HEK293 (cell line): ENCODE data around the gene AGMO.

ENCODE experiments used
- CTCF ChIA-PET: fragments of 350-600 bp; formaldehyde crosslinking; extraction: SDS; loops from one replicate; lab custom pipeline; 2021; ENCODE audit warnings: antibody characterized with exemption; lab: Yijun Ruan, JAX
- POLR2A ChIA-PET: fragments of 300-600 bp; formaldehyde crosslinking; extraction: SDS; loops from one replicate; lab custom pipeline; 2020; ENCODE audit warnings: antibody characterized with exemption, inconsistent platforms; lab: Yijun Ruan, JAX
- H3K27ac ChIP-seq: fragments of 200-500 bp; sonication (Bioruptor generic); 2 replicates; pipeline ENCODE4 v1.5.1; 2014; ENCODE audit warnings: low read depth, low read length, control low read depth, inconsistent platforms; ENCODE audit errors: extremely low read depth
- H3K36me3 ChIP-seq, 2 experiments: fragments of 200-500 bp in 1 of 2; sonication (Bioruptor generic) in 1 of 2; 1 replicate in 1 of 2; 2 replicates in 1 of 2; pipeline ENCODE4 v1.5.1; 2014 to 2017; ENCODE audit warnings: inconsistent platforms in 2 of 2, low read length in 2 of 2; ENCODE audit not compliant: control insufficient read depth in 2 of 2, insufficient read depth in 1 of 2
- H3K4me1 ChIP-seq: fragments of 200-500 bp; sonication (Bioruptor generic); 2 replicates; pipeline ENCODE4 v1.5.1; 2014; ENCODE audit warnings: mild to moderate bottlenecking, low read length, inconsistent platforms; ENCODE audit not compliant: control insufficient read depth, insufficient read depth
- H3K4me3 ChIP-seq: 2 replicates; pipeline ENCODE4 v1.5.1; 2011; ENCODE audit warnings: low read depth, mild to moderate bottlenecking, control low read depth, low read length, moderate library complexity
- H3K9me3 ChIP-seq: fragments of 200-500 bp; sonication (Bioruptor generic); 2 replicates; pipeline ENCODE4 v1.5.1; 2014; ENCODE audit warnings: low read depth, low read length, inconsistent platforms; ENCODE audit not compliant: control insufficient read depth, insufficient read depth
- HOXC10 ChIP-seq: sonication (generic); formaldehyde crosslinking; IDR thresholded peaks from 2 replicates; pipeline ENCODE4 v1.8.1; 2023; ENCODE audit warnings: mild to moderate bottlenecking, missing genetic modification reagents
- OSR2 ChIP-seq: fragments of 450-650 bp; formaldehyde crosslinking; IDR thresholded peaks from 2 replicates; pipeline ENCODE4 v1.5.1; 2016; ENCODE audit warnings: missing biosample characterization, missing genetic modification characterization
- SP7 ChIP-seq: fragments of 450-650 bp; formaldehyde crosslinking; IDR thresholded peaks from 2 replicates; pipeline ENCODE4 v1.5.1; 2016; ENCODE audit warnings: missing biosample characterization, missing genetic modification characterization
- WT1 ChIP-seq: fragments of 450-650 bp; formaldehyde crosslinking; IDR thresholded peaks from 2 replicates; pipeline ENCODE4 v1.5.1; 2016; ENCODE audit warnings: missing biosample characterization, missing genetic modification characterization
- ZFP37 ChIP-seq: fragments of 450-650 bp; formaldehyde crosslinking; IDR thresholded peaks from 2 replicates; pipeline ENCODE4 v1.5.1; 2016; ENCODE audit warnings: missing biosample characterization, missing genetic modification characterization
- ZNF292 ChIP-seq: fragments of 450-650 bp; formaldehyde crosslinking; IDR thresholded peaks from 2 replicates; pipeline ENCODE4 v1.5.1; 2016; ENCODE audit warnings: low read depth, missing biosample characterization, missing genetic modification characterization, borderline replicate concordance
- ZNF426 ChIP-seq: fragments of 450-650 bp; formaldehyde crosslinking; IDR thresholded peaks from 2 replicates; pipeline ENCODE4 v1.5.1; 2017; ENCODE audit warnings: missing biosample characterization, missing genetic modification characterization, mild to moderate bottlenecking, inconsistent platforms, moderate library complexity
- ZNF529 ChIP-seq: fragments of 450-650 bp; formaldehyde crosslinking; IDR thresholded peaks from 2 replicates; pipeline ENCODE4 v1.5.1; 2017; ENCODE audit warnings: missing genetic modification characterization, missing biosample characterization; ENCODE audit not compliant: insufficient replicate concordance
- ZNF558 ChIP-seq: fragments of 450-650 bp; formaldehyde crosslinking; IDR thresholded peaks from 2 replicates; pipeline ENCODE4 v1.5.1; 2016; ENCODE audit warnings: missing biosample characterization, missing genetic modification characterization
- ZNF561 ChIP-seq: fragments of 450-650 bp; IDR thresholded peaks from 2 replicates; pipeline ENCODE4 v1.5.1; 2018; ENCODE audit warnings: missing biosample characterization, missing genetic modification characterization, borderline replicate concordance
- ZNF610 ChIP-seq: fragments of 450-650 bp; formaldehyde crosslinking; IDR thresholded peaks from 2 replicates; pipeline ENCODE4 v1.5.1; 2016; ENCODE audit warnings: missing biosample characterization, missing genetic modification characterization, borderline replicate concordance
- ZNF660 ChIP-seq: fragments of 450-650 bp; IDR thresholded peaks from 2 replicates; pipeline ENCODE4 v1.5.1; 2018; ENCODE audit warnings: missing biosample characterization, mild to moderate bottlenecking, missing genetic modification characterization
- ZNF701 ChIP-seq: fragments of 450-650 bp; formaldehyde crosslinking; IDR thresholded peaks from 2 replicates; pipeline ENCODE4 v1.5.1; 2016; ENCODE audit warnings: missing biosample characterization, missing genetic modification characterization
- ZNF777 ChIP-seq: fragments of 450-650 bp; formaldehyde crosslinking; IDR thresholded peaks from 2 replicates; pipeline ENCODE4 v1.5.1; 2017; ENCODE audit warnings: missing biosample characterization, missing genetic modification characterization, borderline replicate concordance
- ZNF791 ChIP-seq: fragments of 450-650 bp; formaldehyde crosslinking; IDR thresholded peaks from 2 replicates; pipeline ENCODE4 v1.5.1; 2016; ENCODE audit warnings: missing biosample characterization, missing genetic modification characterization
- ZSCAN16 ChIP-seq: fragments of 450-650 bp; formaldehyde crosslinking; IDR thresholded peaks from 2 replicates; pipeline ENCODE4 v1.5.1; 2016; ENCODE audit warnings: missing biosample characterization, missing genetic modification characterization
- TF ChIP-seq, protein P1 (sequence below): fragments of 450-650 bp; formaldehyde crosslinking; IDR thresholded peaks from 2 replicates; pipeline ENCODE4 v1.5.1; 2016; ENCODE audit warnings: missing biosample characterization, missing genetic modification characterization
- TF ChIP-seq, protein P2 (sequence below): fragments of 450-650 bp; formaldehyde crosslinking; IDR thresholded peaks from 2 replicates; pipeline ENCODE4 v1.5.1; 2016; ENCODE audit warnings: missing biosample characterization, missing genetic modification characterization, low read depth
- TF ChIP-seq, protein P3 (sequence below): fragments of 450-650 bp; formaldehyde crosslinking; IDR thresholded peaks from 2 replicates; pipeline ENCODE4 v1.5.1; 2017; ENCODE audit warnings: missing biosample characterization, missing genetic modification characterization
- TF ChIP-seq, protein P4 (sequence below): fragments of 450-650 bp; formaldehyde crosslinking; IDR thresholded peaks from 2 replicates; pipeline ENCODE4 v1.5.1; 2017; ENCODE audit warnings: missing biosample characterization, missing genetic modification characterization

AGMO gene

DNA sequence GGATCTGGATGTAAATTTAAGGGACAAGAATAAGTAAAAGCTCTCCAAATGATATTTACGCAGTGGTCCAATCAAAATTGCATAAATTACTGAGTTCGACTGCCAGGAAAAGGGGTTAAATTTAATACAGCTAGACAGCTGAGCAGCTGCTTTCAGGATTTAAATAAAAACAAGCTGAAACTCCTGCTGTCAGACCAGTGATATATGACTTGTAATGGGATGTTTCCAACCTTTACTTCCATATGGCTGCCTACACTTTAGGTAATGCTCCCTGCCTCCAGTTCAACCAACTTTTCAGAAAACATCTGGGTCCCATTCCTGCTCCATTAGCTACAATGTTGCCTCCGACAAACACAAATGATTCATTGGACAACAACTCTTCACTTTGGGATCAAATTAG, 333.0 kb downstream of the AGMO start:
- no peaks in the 10 kb centered on the region for H3K4me1 ChIP-seq
- TF ChIP-seq, protein P1, sequence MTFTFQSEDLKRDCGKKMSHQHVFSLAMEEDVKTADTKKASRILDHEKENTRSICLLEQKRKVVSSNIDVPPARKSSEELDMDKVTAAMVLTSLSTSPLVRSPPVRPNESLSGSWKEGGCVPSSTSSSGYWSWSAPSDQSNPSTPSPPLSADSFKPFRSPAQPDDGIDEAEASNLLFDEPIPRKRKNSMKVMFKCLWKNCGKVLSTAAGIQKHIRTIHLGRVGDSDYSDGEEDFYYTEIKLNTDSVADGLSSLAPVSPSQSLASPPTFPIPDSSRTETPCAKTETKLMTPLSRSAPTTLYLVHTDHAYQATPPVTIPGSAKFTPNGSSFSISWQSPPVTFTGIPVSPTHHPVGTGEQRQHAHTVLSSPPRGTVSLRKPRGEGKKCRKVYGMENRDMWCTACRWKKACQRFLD (tag by site-specific recombination), result no peak
- TF ChIP-seq HOXC10 (CRISPR knock-in tag), result no peak
- no peak for TF ChIP-seq ZNF292 (tag by site-specific recombination)
- no peak for TF ChIP-seq ZNF558 (tag by site-specific recombination)
- TF ChIP-seq ZFP37 (tag by site-specific recombination), result no peak
- TF ChIP-seq SP7 (tag by site-specific recombination), result no peak
- no peak for TF ChIP-seq ZSCAN16 (tag by site-specific recombination)
- no peak for TF ChIP-seq OSR2 (tag by site-specific recombination)
- TF ChIP-seq ZNF660 (tag by site-specific recombination), result no peak
- no peak for TF ChIP-seq ZNF791 (tag by site-specific recombination)
- TF ChIP-seq ZNF777 (tag by site-specific recombination), result no peak
- TF ChIP-seq ZNF610 (tag by site-specific recombination), result no peak

DNA sequence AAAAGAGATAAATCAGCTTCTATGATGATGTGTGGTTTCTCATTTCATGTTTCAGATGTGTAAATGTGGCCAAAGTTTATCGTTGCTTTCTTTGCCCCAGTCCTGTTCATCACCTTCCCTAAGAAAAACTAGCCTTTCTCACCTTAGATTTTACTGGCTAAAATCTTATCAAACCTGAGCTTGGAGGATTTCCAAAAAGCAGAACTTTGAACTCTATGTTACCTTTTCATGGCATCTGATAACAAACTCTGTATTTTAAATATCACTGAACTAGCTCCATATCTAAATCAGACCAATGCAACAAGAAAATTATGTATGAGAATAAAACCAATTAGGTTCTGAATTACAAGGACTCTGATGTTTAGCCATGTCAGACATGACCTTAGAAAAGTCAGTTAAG, 335.8 kb downstream of the AGMO start:
- no peak overlapping the region for H3K27ac ChIP-seq
- no peaks in the 10 kb centered on the region for H3K9me3 ChIP-seq

More for the DNA sequence above, 333.0 kb downstream of the AGMO start:
- Histone ChIP-seq H3K36me3 (no peaks in the 10 kb centered on the region), H3K27ac (no peak overlapping the region), H3K4me3 (no peak overlapping the region), H3K9me3 (no peaks in the 10 kb centered on the region)
- CTCF ChIA-PET, result no interaction called here
- POLR2A ChIA-PET, result no interaction called here

More for the DNA sequence above, 335.8 kb downstream of the AGMO start:
- Histone ChIP-seq H3K36me3 (no peaks in the 10 kb centered on the region), H3K4me1 (no peaks in the 10 kb centered on the region), H3K4me3 (no peak overlapping the region)
- ChIA-PET CTCF (no interaction called here), POLR2A (no interaction called here)
- no peak for TF ChIP-seq ZNF529 (tag by site-specific recombination)
- TF ChIP-seq ZNF701 (tag by site-specific recombination), result no peak
- TF ChIP-seq, protein P2, sequence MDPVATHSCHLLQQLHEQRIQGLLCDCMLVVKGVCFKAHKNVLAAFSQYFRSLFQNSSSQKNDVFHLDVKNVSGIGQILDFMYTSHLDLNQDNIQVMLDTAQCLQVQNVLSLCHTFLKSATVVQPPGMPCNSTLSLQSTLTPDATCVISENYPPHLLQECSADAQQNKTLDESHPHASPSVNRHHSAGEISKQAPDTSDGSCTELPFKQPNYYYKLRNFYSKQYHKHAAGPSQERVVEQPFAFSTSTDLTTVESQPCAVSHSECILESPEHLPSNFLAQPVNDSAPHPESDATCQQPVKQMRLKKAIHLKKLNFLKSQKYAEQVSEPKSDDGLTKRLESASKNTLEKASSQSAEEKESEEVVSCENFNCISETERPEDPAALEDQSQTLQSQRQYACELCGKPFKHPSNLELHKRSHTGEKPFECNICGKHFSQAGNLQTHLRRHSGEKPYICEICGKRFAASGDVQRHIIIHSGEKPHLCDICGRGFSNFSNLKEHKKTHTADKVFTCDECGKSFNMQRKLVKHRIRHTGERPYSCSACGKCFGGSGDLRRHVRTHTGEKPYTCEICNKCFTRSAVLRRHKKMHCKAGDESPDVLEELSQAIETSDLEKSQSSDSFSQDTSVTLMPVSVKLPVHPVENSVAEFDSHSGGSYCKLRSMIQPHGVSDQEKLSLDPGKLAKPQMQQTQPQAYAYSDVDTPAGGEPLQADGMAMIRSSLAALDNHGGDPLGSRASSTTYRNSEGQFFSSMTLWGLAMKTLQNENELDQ, result no peak
- TF ChIP-seq ZNF426 (tag by site-specific recombination), result no peak
- TF ChIP-seq, protein P3, sequence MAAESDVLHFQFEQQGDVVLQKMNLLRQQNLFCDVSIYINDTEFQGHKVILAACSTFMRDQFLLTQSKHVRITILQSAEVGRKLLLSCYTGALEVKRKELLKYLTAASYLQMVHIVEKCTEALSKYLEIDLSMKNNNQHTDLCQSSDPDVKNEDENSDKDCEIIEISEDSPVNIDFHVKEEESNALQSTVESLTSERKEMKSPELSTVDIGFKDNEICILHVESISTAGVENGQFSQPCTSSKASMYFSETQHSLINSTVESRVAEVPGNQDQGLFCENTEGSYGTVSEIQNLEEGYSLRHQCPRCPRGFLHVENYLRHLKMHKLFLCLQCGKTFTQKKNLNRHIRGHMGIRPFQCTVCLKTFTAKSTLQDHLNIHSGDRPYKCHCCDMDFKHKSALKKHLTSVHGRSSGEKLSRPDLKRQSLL (tag by site-specific recombination), result no peak
- TF ChIP-seq ZFP37 (tag by site-specific recombination), result no peak
- no peak for TF ChIP-seq WT1 (tag by site-specific recombination)
- TF ChIP-seq, protein P4, sequence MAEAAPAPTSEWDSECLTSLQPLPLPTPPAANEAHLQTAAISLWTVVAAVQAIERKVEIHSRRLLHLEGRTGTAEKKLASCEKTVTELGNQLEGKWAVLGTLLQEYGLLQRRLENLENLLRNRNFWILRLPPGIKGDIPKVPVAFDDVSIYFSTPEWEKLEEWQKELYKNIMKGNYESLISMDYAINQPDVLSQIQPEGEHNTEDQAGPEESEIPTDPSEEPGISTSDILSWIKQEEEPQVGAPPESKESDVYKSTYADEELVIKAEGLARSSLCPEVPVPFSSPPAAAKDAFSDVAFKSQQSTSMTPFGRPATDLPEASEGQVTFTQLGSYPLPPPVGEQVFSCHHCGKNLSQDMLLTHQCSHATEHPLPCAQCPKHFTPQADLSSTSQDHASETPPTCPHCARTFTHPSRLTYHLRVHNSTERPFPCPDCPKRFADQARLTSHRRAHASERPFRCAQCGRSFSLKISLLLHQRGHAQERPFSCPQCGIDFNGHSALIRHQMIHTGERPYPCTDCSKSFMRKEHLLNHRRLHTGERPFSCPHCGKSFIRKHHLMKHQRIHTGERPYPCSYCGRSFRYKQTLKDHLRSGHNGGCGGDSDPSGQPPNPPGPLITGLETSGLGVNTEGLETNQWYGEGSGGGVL (tag by site-specific recombination), result no peak
- TF ChIP-seq ZNF561 (tag by site-specific recombination), result no peak
